Erythroblast (primary cell): ENCODE data around the gene ACAD8.

Experiments used
- GATA1 ChIP-seq: IDR thresholded peaks from 2 replicates; pipeline ENCODE4 v1.6.1; 2011; ENCODE audit warnings: low read depth, mild to moderate bottlenecking, control low read depth, low read length, moderate library complexity
- POLR2A ChIP-seq: IDR thresholded peaks from 2 replicates; pipeline ENCODE4 v1.6.1; 2011; ENCODE audit warnings: mild to moderate bottlenecking, low read length

- TF ChIP-seq POLR2A (no peak), GATA1 (no peak)
Observed at GRCh38 chr11:134271978-134272377, 18.6 kb downstream of the ACAD8 start.
